HG03565 (cell line): ENCODE results near the gene C6orf52.
"Not testable (repeated sequence)": the region's sequence is repeated elsewhere in the genome, so short reads cannot be mapped to it uniquely, and the experiment has no call there.

Experiments
- ATAC-seq: cut with Tn5 transposase; IDR thresholded peaks from one replicate; pipeline ENCODE4 v1.9.1; 2021; ENCODE audit warnings: mild to moderate bottlenecking, moderate library complexity; ENCODE audit not compliant: unreplicated experiment

C6orf52 gene

DNA sequence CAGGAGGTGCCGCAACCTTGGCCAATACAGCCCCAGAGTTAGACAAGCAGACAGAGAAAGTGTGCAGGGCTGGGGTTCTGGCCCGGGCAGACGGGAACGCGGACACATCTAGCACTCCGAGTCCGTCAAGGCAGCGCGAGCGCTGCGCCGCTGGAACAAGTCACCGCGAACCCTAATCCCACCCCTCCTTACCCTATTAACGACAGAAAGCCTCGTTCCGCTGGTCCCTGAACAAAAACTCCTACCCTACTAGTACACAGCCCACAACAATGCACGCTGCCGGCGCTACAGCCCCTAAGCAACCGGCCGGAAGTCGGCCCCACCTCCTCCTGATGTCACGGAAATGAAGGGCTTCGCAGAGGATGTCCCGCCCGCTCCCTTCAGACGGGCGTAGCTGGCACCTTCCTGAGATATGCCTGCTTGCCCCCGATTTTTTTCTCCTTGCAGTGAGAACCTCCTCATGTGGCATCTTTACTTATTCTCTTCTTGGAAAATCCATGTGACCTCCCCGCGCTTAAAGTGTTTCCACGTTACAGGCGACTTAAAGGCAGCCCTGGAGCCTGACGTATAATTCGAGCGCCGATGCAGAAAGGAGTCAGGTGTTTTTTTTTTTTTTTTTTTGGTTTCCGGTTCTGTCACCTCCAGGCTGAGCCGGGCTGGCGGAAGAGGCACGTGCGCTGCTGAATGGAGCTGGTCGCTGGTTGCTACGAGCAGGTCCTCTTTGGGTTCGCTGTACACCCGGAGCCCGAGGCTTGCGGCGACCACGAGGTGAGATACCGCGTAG lies at the start of gene C6orf52, which contains the start of gene PAK1IP1:
Gene C6orf52, minus strand, starts transcription at position 315 of the 784 bp plus-strand sequence. CDS start 7,066 bp downstream, outside the sequence.
Gene PAK1IP1, plus strand, starts transcription at position 671 of the 784 bp plus-strand sequence. Its CDS starts 14 bp downstream, at position 685.
- ATAC-seq, result peak; percentile 96

- ATAC-seq, result no peak
These were observed 49.1 kb upstream of the C6orf52 start for GRCh38 chr6:10743515-10743914.

DNA sequence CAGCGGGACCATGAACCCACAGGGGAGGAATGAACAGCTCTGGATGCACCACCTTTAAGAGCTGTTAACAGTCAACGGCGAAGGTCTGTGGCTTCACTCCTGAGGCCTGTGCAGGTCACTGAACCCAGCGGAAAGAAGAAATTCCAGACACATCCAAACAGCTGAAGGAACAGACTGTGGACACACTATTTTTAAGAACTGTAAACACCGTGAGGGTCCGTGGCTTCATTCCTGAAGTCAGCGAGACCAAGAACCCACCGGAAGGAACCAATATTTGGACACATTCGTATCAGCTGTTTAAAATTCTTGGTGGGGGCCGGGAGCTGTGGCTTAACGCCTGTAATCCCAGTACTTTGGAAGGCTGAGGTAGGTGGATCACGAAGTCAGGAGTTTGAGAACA lies 47.8 kb upstream of the C6orf52 start:
- no peak for ATAC-seq

DNA sequence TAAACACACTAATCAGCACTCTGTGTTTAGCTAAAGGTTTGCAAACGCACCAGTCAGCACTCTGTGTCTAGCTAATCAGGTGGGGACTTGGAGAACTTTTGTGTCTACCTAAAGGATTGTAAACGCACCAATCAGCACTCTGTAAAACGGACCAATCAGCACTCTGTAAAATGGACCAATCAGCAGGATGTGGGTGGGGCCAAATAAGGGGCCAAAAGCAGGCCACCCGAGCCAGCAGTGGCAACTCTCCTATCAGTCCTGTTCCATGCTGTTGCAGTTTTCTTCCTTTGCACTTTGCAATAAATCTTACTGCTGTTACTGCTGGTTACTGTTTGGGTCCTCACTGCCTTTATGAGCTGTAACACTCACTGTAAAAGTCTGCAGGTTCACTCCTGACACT lies 47.2 kb upstream of the C6orf52 start:
- not testable (repeated sequence) for ATAC-seq

DNA sequence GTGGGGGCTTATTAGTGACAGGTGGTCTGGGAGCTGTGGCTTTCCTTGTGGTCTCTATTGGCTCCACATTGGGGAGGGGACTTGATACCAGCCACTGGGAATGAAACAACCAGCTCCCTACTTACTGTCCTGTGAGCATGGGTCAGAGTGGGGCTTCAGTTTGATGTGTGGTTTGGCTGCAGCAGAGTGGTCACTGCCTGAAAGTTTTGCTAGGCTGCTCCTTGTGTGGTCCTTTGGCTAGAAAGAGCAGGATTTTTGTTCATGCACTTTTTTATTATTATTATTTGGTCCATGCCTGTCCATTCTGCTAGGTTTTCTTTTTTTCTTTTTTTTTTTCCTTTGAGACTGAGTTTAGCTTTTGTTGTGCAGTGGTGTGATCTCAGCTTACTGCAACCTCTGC lies 45.6 kb upstream of the C6orf52 start:
- no peak for ATAC-seq

- ATAC-seq, result no peak
These were observed 42.3 kb upstream of the C6orf52 start for GRCh38 chr6:10736731-10737130.

DNA sequence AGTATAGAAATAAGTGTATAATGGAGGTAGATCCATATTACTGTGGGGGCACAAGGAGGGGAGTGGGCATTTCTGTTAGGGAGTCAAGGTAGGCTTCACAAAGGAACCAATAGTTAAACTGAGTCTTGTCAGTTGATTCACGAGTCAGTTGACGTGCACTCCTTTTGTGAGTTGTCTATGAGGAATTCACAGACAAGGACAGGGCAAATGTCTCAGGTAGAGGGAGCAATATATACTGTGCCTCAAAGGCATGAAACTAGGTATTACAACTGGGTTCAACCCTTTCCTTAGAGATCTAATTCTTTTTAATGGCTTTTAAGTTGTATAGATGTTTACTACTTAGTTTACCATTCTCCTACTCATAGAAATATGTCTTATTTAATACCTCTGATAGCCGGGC lies 39.4 kb upstream of the C6orf52 start:
- ATAC-seq, result no peak

- no peak for ATAC-seq
These were observed 38.8 kb upstream of the C6orf52 start for GRCh38 chr6:10733151-10733715.

DNA sequence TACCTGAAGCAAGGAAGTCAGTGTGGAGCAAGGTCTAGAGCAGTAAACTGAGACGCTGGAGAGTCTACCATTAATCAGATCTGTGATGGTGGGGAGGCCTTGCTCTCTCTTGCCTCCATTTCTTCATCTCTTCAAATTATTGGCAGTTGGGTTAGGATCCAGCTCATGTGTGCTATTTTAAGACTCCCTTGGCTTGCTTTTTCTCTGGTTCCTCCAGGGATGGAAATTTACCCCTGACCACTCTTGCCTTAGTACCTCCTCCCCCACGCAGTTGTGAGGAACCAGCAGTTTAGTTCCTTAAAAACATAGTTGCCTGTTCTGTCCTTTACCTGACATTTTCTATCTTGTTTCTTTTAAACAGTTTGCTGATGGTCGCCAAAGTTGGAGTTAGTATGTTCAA lies 35.8 kb upstream of the C6orf52 start:
- ATAC-seq, result no peak

GRCh38 chr6:10725716-10726115 lies 31.3 kb upstream of the C6orf52 start:
- ATAC-seq, result no peak

GRCh38 chr6:10725044-10725443 lies 30.6 kb upstream of the C6orf52 start:
- no peak for ATAC-seq

DNA sequence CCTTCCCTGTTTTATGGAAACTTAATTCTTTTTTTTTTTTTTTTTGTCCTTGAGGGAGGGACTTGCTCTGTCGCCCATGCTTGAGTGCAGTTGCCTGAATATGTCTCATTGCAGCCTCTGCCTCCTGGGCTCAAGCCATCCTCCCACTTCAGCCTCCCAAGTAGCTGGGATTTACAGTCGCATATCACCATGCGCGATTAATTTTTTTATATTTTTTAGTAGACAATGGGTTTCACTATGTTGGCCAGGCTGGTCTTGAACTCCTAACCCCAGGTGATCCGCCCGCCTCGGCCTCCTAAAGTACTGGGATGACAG lies 29.1 kb upstream of the C6orf52 start:
- no peak for ATAC-seq

DNA sequence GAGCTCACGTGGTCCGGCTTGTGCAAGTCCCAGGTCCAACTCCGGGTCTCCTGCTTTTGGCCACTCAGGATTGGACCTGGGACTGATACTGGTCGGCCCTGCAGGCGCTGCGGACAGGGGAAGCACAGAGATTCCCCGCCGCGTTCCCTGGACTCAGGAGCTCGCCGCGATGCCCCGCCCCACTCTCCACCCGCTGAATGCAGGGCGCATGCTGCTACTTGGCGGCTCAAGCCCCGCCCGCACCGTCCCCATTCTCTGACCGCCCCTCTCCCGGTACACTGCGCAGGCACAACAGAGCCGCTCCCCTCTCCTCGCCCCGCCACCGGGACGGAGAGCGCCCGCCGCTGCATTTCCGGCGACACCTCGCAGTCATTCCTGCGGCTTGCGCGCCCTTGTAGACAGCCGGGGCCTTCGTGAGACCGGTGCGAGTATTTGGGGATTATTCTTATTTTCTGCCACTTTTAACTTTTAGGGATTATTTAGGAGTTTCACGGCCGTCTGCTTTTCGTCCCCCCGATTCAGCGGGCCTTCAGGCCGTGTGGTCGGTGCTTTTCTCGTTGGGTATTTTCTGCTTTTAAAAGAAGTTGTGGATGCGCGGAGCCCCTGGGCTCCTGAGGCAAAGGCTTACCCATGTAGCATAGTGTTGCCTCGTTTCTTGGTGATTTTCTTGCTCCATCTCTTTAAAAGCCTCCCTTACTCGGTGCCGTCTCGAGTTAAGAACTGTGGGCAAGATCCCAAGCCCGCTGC lies 28.6 kb upstream of the C6orf52 start, which contains the start of gene TMEM14C:
Gene TMEM14C, plus strand, starts transcription at position 251 of the 747 bp plus-strand sequence. CDS start 1,544 bp downstream, outside the sequence.
- ATAC-seq, result peak; percentile 86

GRCh38 chr6:10722570-10722819 lies 28.1 kb upstream of the C6orf52 start:
- no peak for ATAC-seq

DNA sequence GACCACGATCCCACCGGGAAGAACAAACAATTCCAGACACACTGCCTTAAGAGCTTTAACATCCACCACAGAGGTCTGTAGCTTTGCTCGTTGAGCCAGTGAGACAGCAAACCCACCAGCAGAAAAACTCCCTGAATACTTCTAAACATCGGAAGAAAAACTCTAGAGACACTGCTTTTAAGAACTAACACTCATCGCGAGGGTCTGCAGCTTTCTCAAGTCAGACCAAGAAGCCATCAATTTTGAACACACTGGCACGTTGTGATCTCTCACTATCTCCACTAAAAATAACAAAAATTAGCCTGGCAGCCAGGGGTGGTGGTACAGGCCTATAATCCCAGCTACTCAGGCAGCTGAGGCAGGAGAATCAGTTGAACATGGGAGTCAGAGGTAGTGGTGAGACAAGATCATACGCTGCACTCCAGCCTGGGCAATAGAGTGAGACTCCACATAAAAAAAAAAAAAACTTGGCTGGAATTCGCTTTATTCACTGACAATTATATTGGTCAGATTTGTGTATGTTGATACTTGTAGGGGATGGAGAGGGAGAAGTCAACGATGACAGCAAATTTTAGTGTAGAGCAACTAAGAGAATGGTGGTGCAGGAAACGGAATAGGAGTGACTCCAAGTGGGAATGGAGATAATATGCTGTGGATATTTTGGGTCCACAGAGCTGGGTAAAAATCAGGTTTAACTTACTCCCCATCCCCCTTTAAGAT lies 27.6 kb upstream of the C6orf52 start:
- ATAC-seq, result no peak

DNA sequence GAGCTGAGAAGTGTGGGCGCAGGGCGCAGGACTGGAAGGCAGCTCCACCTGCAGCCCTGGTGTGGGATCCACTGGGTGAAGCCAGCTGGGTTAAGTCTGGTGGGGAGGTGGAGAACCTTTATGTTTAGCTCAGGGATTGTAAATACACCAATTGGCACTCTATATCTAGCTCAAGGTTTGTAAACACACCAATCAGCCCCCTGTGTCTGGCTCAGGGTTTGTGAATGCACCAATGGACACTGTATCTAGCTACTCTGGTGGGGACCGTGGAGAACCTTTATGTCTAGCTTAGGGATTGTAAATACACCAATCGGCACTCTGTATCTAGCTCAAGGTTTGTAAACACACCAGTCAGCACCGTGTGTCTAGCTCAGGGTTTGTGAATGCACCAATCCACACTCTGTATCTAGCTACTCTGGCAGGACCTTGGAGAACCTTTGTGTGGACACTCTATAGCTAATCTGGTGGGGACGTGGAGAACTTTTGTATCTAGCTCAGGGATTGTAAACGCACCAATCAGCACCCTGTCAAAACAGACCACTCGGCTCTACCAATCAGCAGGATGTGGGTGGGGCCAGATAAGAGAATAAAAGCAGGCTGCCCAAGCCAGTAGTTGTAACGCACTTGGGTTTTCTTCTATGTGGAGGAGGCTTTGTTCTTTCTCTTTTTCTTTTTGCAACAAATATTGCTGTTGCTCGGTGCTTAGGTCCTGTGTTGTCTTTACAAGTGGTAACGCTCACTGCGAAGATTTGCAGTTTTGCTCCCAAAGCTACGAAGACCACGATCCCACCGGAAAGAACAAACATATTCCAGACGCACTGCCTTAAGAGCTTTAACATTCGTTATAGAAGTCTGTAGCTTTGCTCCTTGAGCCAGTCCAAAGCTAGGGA lies 26.8 kb upstream of the C6orf52 start:
- ATAC-seq, result not testable (repeated sequence)

DNA sequence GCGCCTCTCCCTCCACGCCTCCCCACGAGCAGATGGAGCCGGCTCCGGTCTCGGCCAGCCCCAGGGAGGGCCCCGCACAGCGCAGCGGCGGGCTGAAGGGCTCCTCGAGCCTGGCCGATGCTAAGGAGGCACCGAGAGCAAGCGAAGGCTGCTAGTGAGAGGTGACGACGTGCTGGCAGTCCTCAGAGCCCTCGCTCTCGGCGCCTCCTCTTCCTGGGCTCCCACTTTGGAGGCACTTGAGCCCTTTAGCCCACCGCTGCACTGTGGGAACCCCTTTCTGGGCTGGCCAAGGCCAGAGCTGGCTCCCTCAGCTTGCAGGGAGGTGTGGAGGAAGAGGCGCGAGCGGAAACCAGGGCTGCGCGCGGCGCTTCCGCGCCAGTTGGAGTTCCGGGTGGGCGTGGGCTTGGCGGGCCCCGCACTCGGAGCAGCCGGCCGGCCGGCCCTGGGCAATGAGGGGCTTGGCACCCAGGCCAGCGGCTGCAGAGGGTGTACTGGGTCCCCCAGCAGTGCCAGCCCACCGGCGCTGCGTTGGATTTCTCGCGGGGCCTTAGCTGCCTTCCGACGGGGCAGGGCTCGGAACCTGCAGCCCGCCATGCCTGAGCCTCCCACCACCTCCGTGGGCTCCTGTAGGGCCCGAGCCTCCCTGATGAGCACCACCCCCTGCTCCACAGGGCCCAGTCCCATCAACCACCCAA lies 26.0 kb upstream of the C6orf52 start:
- ATAC-seq, result peak; percentile 21

DNA sequence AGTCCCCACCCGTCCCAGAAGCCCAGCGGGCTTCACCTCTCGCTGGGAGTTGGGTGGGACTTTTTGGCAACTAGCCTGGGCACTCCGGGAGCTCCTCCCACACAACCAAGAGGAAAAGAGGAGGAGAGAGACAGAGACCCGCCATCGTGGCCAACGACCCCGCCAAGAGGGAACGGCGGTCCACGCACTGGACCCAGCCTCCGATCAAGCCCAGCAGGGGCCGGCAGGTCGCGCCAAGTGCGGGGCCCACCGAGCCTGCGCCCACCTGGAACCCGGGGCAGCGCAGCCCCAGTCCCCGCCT lies 25.5 kb upstream of the C6orf52 start:
- ATAC-seq, result no peak

GRCh38 chr6:10719296-10719963 lies 25.0 kb upstream of the C6orf52 start:
- no peak for ATAC-seq
